D721Med (cell line): Measurements from ENCODE around the gene MGAT4C.

Source experiments
- DNase-seq: peaks from one replicate; pipeline ENCODE4 v3.0.0; 2011; ENCODE audit warnings: low spot score; ENCODE audit not compliant: insufficient read length
- FAIRE-seq: peaks from 2 replicates; lab custom pipeline; 2011; peaks lifted over from hg19 to GRCh38; lab: Jason Lieb, UNC
- TF ChIP-seq, protein P1 (sequence below): IDR thresholded peaks from 2 replicates; pipeline ENCODE4 v1.5.1; 2012; ENCODE audit warnings: mild to moderate bottlenecking, control low read depth; ENCODE audit not compliant: insufficient read depth; ENCODE audit errors: missing control alignments

MGAT4C gene

DNA sequence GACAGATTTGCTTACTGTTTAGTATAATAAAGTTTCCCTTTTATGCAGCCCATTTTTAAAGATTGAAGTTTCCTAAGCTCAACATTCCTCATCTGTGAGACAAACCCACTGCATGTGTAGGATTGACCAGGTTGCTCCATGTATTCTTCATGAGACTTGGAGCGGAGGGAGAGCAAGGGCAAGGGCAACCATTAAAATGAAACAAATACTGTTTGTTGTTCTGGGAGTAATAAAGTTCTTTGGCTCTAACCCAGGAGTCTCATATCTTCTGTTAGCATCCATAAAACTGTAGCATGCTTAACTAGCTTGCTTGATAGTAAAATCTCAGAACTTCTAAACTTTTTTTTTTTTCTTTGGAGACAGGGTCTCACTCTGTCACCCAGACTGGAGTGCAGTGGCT, 307.9 kb downstream of the MGAT4C start:
- TF ChIP-seq, protein P1, sequence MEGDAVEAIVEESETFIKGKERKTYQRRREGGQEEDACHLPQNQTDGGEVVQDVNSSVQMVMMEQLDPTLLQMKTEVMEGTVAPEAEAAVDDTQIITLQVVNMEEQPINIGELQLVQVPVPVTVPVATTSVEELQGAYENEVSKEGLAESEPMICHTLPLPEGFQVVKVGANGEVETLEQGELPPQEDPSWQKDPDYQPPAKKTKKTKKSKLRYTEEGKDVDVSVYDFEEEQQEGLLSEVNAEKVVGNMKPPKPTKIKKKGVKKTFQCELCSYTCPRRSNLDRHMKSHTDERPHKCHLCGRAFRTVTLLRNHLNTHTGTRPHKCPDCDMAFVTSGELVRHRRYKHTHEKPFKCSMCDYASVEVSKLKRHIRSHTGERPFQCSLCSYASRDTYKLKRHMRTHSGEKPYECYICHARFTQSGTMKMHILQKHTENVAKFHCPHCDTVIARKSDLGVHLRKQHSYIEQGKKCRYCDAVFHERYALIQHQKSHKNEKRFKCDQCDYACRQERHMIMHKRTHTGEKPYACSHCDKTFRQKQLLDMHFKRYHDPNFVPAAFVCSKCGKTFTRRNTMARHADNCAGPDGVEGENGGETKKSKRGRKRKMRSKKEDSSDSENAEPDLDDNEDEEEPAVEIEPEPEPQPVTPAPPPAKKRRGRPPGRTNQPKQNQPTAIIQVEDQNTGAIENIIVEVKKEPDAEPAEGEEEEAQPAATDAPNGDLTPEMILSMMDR = no peak
- DNase-seq = no peak
- FAIRE-seq = no peak

DNA sequence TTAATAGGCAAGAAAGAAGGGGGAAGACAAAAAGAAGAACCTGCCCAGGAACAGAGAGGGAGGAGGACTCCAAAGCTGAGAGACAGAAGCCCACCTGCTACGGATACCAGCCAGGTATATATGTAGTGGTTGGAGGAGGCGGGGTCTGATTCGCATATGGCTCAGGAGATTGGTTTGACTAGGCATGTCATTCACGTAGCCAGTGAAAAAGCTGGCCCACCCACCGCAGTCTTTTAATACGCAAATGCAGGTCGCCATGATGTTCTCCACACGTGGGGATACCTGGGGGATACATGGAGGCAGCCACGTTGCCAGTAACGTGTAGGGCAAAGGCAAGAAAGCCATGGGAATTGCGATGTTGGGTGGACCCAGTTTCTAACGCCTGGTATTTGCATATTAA, 308.9 kb downstream of the MGAT4C start:
- no peak for DNase-seq
- no peak for FAIRE-seq
- TF ChIP-seq, protein P1 = no peak

DNA sequence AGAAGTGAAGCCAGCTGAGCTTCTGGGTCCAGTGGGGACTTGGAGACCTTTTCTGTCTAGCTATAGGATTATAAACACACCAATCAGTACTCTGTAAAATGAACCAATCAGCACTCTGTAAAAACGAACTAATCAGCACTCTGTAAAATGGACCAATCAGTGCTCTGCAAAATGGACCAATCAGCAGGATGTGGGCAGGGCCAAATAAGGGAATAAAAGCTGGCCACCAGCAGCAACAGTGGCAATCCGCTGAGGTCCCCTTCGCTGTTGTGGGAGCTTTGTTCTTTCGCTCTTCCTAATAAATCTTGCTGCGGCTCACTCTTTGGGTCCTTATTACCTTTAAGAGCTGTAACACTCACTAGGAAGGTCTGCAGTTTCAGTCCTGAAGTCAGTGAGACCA, 309.8 kb downstream of the MGAT4C start:
- TF ChIP-seq, protein P1 = no peak
- no peak for FAIRE-seq

GRCh38 chr12:85927166-85927565, 329.0 kb downstream of the MGAT4C start:
- DNase-seq (no peak), FAIRE-seq (no peak)
- TF ChIP-seq, protein P1 = no peak

More for the DNA sequence above, 309.8 kb downstream of the MGAT4C start:
- no peak for DNase-seq

DNA sequence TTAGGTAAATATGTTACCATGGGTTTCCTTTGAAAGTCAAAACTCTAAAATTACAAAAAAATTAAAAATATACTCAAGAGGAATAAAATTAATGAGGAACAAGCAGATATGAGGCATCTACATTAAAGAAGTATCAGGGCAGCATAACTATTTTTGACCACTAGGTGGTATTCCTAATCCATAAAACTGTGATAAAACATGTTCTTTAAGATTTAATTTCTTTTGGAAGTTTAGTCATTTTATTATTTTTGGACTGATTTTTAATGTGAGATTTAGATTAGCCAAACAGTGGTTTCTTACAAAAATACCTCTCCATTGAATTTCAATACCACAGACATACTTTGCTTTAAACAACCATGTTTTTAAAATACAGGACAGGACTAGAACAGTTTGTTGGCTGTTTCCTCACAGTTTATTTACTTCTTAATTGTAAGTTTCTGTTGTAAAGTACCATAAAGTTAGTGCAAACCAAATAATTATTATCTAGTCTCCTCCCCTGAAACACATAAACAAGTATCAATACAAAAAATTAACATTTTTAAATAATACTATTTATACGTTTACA, 332.3 kb downstream of the MGAT4C start:
- FAIRE-seq = no peak
- TF ChIP-seq, protein P1 = peak; percentile 47
- no peak for DNase-seq

- TF ChIP-seq, protein P1 = peak; percentile 53
- no peak for DNase-seq
- peak; percentile 48 for FAIRE-seq
Observed at GRCh38 chr12:85920324-85920947, 335.8 kb downstream of the MGAT4C start.
